SIG-M5 (cell line): ENCODE data around the gene NIPAL3.
"Not testable (repeated sequence)": the region's sequence is repeated elsewhere in the genome, so short reads cannot be mapped to it uniquely, and the experiment has no call there.

ENCODE experiments used
- DNase-seq: peaks from one replicate; lab custom pipeline; 2025; lab: John Stamatoyannopoulos, UW

The NIPAL3 gene

GRCh38 chr1:24421502-24421901 lies 5.9 kb downstream of the NIPAL3 start:
- no peak for DNase-seq

- DNase-seq: no peak
Observed at GRCh38 chr1:24424207-24424606, 8.6 kb downstream of the NIPAL3 start.

- DNase-seq: no peak
Observed at GRCh38 chr1:24424990-24425389, 9.4 kb downstream of the NIPAL3 start.

- DNase-seq: no peak
Observed at GRCh38 chr1:24425441-24425840, 9.8 kb downstream of the NIPAL3 start.

GRCh38 chr1:24425922-24426321 lies 10.3 kb downstream of the NIPAL3 start:
- DNase-seq: no peak

- no peak for DNase-seq
Observed at GRCh38 chr1:24426744-24427544, 11.3 kb downstream of the NIPAL3 start.

- DNase-seq: no peak
Observed at GRCh38 chr1:24427545-24427862, 11.9 kb downstream of the NIPAL3 start.

- DNase-seq: no peak
Observed at GRCh38 chr1:24435782-24436365, 20.3 kb downstream of the NIPAL3 start.

GRCh38 chr1:24437631-24438396 lies 22.2 kb downstream of the NIPAL3 start:
- DNase-seq: no peak

- DNase-seq: no peak
Observed at GRCh38 chr1:24438423-24438901, 22.9 kb downstream of the NIPAL3 start.

- no peak for DNase-seq
Observed at GRCh38 chr1:24440436-24440835, 24.8 kb downstream of the NIPAL3 start.

- no peak for DNase-seq
Observed at GRCh38 chr1:24441480-24441879, 25.9 kb downstream of the NIPAL3 start.

GRCh38 chr1:24441996-24442668 lies 26.5 kb downstream of the NIPAL3 start:
- no peak for DNase-seq

GRCh38 chr1:24442764-24443163 lies 27.2 kb downstream of the NIPAL3 start:
- DNase-seq: no peak

GRCh38 chr1:24443241-24443656 lies 27.6 kb downstream of the NIPAL3 start:
- DNase-seq: no peak

- not testable (repeated sequence) for DNase-seq
Observed at GRCh38 chr1:24446446-24446845, 30.8 kb downstream of the NIPAL3 start.

GRCh38 chr1:24450316-24450715 lies 34.7 kb downstream of the NIPAL3 start:
- DNase-seq: no peak

GRCh38 chr1:24450857-24451397 lies 35.3 kb downstream of the NIPAL3 start:
- no peak for DNase-seq

GRCh38 chr1:24451746-24452145 lies 36.1 kb downstream of the NIPAL3 start:
- DNase-seq: no peak

GRCh38 chr1:24452922-24453485 lies 37.4 kb downstream of the NIPAL3 start:
- no peak for DNase-seq

- DNase-seq: no peak
Observed at GRCh38 chr1:24454673-24455072, 39.1 kb downstream of the NIPAL3 start.

GRCh38 chr1:24455272-24455671 lies 39.7 kb downstream of the NIPAL3 start:
- no peak for DNase-seq
